HepG2 (cell line): Measurements from ENCODE around the gene AGRN. TPM values are rescaled to one million over a fixed set of nuclear protein-coding genes. Genes with fewer than 3 reads are reported as not detected.

Source experiments
- ATAC-seq: fragments of 200-7000 bp; cut with Tn5 transposase; 3 replicates; pipeline ENCODE4 v1.9.1; 2020; ENCODE audit warnings: mild to moderate bottlenecking, moderate library complexity
- BruUV-seq: library from RNA; stranded (reverse); fragments of 400-500 nt; replicated peaks from 2 replicates; lab custom pipeline; 2021; lab: Mats Ljungman, UMichigan
- CTCF ChIA-PET: fragments of 300-600 bp; formaldehyde crosslinking; extraction: SDS; loops from one replicate; lab custom pipeline; 2021; ENCODE audit warnings: low total read pairs, inconsistent platforms, low intra/inter-chr PET ratio; lab: Yijun Ruan, JAX
- POLR2A ChIA-PET: fragments of 350-600 bp; sonication (Branson Sonifier 250); formaldehyde crosslinking; loops from one replicate; lab custom pipeline; 2020; ENCODE audit warnings: antibody characterized with exemption, inconsistent platforms; lab: Yijun Ruan, JAX
- DNase-seq: peaks from one replicate; pipeline ENCODE4 v3.0.0-alpha.2; 2015; ENCODE audit warnings: low spot score
- FAIRE-seq: peaks from 3 replicates; lab custom pipeline; 2011; peaks lifted over from hg19 to GRCh38; lab: Jason Lieb, UNC
- H2AFZ ChIP-seq: one replicate; pipeline ENCODE4 v1.6.1; 2011; ENCODE audit warnings: low read length, inconsistent platforms
- H3K27ac ChIP-seq: fragments of 300-600 bp; 3 replicates; pipeline ENCODE4 v1.8.0; 2011; ENCODE audit warnings: mixed run types, mild to moderate bottlenecking, mixed read lengths, low read length, inconsistent platforms; ENCODE audit not compliant: insufficient read depth; ENCODE audit errors: extremely low read length
- H3K27me3 ChIP-seq, 2 experiments: fragments of 200-600 bp in 1 of 2; 2 replicates in 1 of 2; 3 replicates in 1 of 2; pipeline versions ENCODE4 v1.6.0 to v1.8.0; 2011; ENCODE audit warnings: low read length in 2 of 2, mild to moderate bottlenecking in 2 of 2, moderate library complexity in 2 of 2, inconsistent platforms in 1 of 2; ENCODE audit not compliant: insufficient read depth in 2 of 2, control insufficient read depth in 1 of 2
- H3K36me3 ChIP-seq, 2 experiments: fragments of 200-600 bp in 1 of 2; replicated peaks in 1 of 2; 2 replicates in 1 of 2; 3 replicates in 1 of 2; pipeline versions ENCODE4 v1.5.1 to v1.8.0; 2011; ENCODE audit warnings: low read length in 2 of 2, inconsistent platforms in 1 of 2; ENCODE audit not compliant: insufficient read depth in 2 of 2, control insufficient read depth in 1 of 2
- H3K4me1 ChIP-seq: 2 replicates; pipeline ENCODE4 v1.5.1; 2012; ENCODE audit warnings: low read length, inconsistent platforms; ENCODE audit not compliant: insufficient read depth
- H3K4me2 ChIP-seq: 2 replicates; pipeline ENCODE4 v1.6.0; 2011; ENCODE audit warnings: low read depth, low read length, inconsistent platforms
- H3K4me3 ChIP-seq, 3 experiments: fragments of 200-600 bp in 1 of 3; sonication (generic), shearing (Covaris generic) in 1 of 3; replicated peaks in 1 of 3; 2 replicates each; pipeline ENCODE4 v1.5.1; 2011 to 2016; ENCODE audit warnings: low read length in 3 of 3, inconsistent platforms in 2 of 3, low read depth in 2 of 3, mild to moderate bottlenecking in 2 of 3, control low read depth in 1 of 3, mixed read lengths in 1 of 3; ENCODE audit not compliant: insufficient read depth in 1 of 3
- H3K79me2 ChIP-seq: one replicate; pipeline ENCODE4 v1.6.1; 2011; ENCODE audit warnings: low read length, inconsistent platforms; ENCODE audit not compliant: insufficient read depth
- H3K9ac ChIP-seq: 2 replicates; pipeline ENCODE4 v1.6.0; 2011; ENCODE audit warnings: mild to moderate bottlenecking, low read depth, low read length, inconsistent platforms; ENCODE audit not compliant: insufficient read depth
- H3K9me3 ChIP-seq: 2 replicates; pipeline ENCODE4 v1.5.1; 2012; ENCODE audit warnings: mild to moderate bottlenecking, low read length
- H4K20me1 ChIP-seq: 2 replicates; pipeline ENCODE4 v1.6.0; 2011; ENCODE audit warnings: inconsistent platforms, mild to moderate bottlenecking, low read length, moderate library complexity; ENCODE audit not compliant: insufficient read depth
- AHDC1 ChIP-seq: sonication (generic); formaldehyde crosslinking; IDR thresholded peaks from 2 replicates; pipeline ENCODE4 v1.5.1; 2020; ENCODE audit warnings: mild to moderate bottlenecking, missing genetic modification reagents, borderline replicate concordance
- DPF2 ChIP-seq: sonication (generic); formaldehyde crosslinking; IDR thresholded peaks from 2 replicates; pipeline ENCODE4 v1.4.0; 2020; ENCODE audit warnings: mild to moderate bottlenecking, low read depth, missing genetic modification reagents, borderline replicate concordance
- HNF4A ChIP-seq: sonication (generic); formaldehyde crosslinking; IDR thresholded peaks from 2 replicates; pipeline ENCODE4 v1.4.0; 2020; ENCODE audit warnings: missing genetic modification reagents
- HOXA5 ChIP-seq: sonication (generic); formaldehyde crosslinking; IDR thresholded peaks from 2 replicates; pipeline ENCODE4 v1.4.0; 2020; ENCODE audit warnings: missing genetic modification reagents
- MIER2 ChIP-seq: IDR thresholded peaks from 2 replicates; pipeline ENCODE4 v1.6.1; 2016; ENCODE audit warnings: missing biosample characterization, missing genetic modification reagents
- SNRNP70 ChIP-seq: fragments of 200-400 bp; formaldehyde crosslinking; IDR thresholded peaks from 2 replicates; pipeline ENCODE4 v1.6.1; 2017; ENCODE audit warnings: mild to moderate bottlenecking, low read depth, low read length, moderate library complexity
- ZFP62 ChIP-seq: sonication (generic); formaldehyde crosslinking; IDR thresholded peaks from 2 replicates; pipeline ENCODE4 v1.4.0; 2020; ENCODE audit warnings: missing genetic modification reagents
- ZMAT3 ChIP-seq: sonication (generic); formaldehyde crosslinking; conservative IDR thresholded peaks from 2 replicates; pipeline ENCODE4 v1.7.0; 2021; ENCODE audit warnings: missing genetic modification reagents
- ZNF331 ChIP-seq: sonication (generic); formaldehyde crosslinking; IDR thresholded peaks from 2 replicates; pipeline ENCODE4 v1.4.0; 2020; ENCODE audit warnings: missing genetic modification reagents
- ZNF546 ChIP-seq: sonication (generic); formaldehyde crosslinking; conservative IDR thresholded peaks from 2 replicates; pipeline ENCODE4 v1.8.1; 2023; ENCODE audit warnings: mild to moderate bottlenecking, missing genetic modification reagents
- ZNF687 ChIP-seq: sonication (generic); formaldehyde crosslinking; IDR thresholded peaks from 2 replicates; pipeline ENCODE4 v1.5.1; 2020; ENCODE audit warnings: mild to moderate bottlenecking, missing genetic modification reagents, moderate library complexity
- ZNF883 ChIP-seq: sonication (generic); formaldehyde crosslinking; IDR thresholded peaks from 2 replicates; pipeline ENCODE4 v1.5.1; 2020; ENCODE audit warnings: mild to moderate bottlenecking, missing genetic modification reagents; ENCODE audit errors: not compliant biosample characterization
- WGBS: methylation state at CpG from one replicate; pipeline ENCODE4 v1.1.6; 2017; ENCODE audit warnings: low lambda C conversion rate; 5-methylcytosine and 5-hydroxymethylcytosine counted together
- in situ Hi-C: cut with HindIII; loops from 2 replicates; pipeline ENCODE4 v1.10.0; 2017; ENCODE audit warnings: low pct_unique_long_range_greater_than_20kb; ENCODE audit not compliant: extremely low pct_ligation_motif_present
- intact Hi-C: fragments of 100-400 bp; cut with micrococcal nuclease; formaldehyde crosslinking; loops from one replicate; pipeline ENCODE4 v1.10.0; 2022; ENCODE audit not compliant: unreplicated experiment
- polyA plus RNA-seq, 8 experiments: library from polyadenylated mRNA; depleted of rRNA in 3 of 8; stranded (reverse) in 7 of 8; unstranded in 1 of 8; fragments of >200 nt; fragmentation: Illumina TruSeq in 4 of 8; extraction: Trizol in 4 of 8; gene quantifications; 2 replicates each; pipeline versions ENCODE4 v1.2.1 to v1.2.3, GENCODE V29; 2011 to 2016; ENCODE audit warnings: low read depth in 4 of 8, missing spikeins in 1 of 8, mixed read lengths in 1 of 8; ENCODE audit not compliant: insufficient read depth in 1 of 8
- total RNA-seq, 5 experiments: library from RNA; depleted of rRNA; stranded (reverse); fragments of >200 nt; fragmentation: Illumina TruSeq; extraction: Trizol; gene quantifications; 2 replicates each; pipeline ENCODE4 v1.2.3, GENCODE V29; 2016; ENCODE audit warnings: low read depth in 1 of 5
- TF ChIP-seq, protein P1 (sequence below): sonication (generic); formaldehyde crosslinking; IDR thresholded peaks from 2 replicates; pipeline ENCODE4 v1.4.0; 2020; ENCODE audit warnings: missing genetic modification reagents

AGRN gene
- total and polyA plus RNA-seq, 2 of the 13 experiments (the other 11 are each of a cell fraction or from before 2014, with no cell fraction given) = 29.8 to 65.2 TPM

DNA sequence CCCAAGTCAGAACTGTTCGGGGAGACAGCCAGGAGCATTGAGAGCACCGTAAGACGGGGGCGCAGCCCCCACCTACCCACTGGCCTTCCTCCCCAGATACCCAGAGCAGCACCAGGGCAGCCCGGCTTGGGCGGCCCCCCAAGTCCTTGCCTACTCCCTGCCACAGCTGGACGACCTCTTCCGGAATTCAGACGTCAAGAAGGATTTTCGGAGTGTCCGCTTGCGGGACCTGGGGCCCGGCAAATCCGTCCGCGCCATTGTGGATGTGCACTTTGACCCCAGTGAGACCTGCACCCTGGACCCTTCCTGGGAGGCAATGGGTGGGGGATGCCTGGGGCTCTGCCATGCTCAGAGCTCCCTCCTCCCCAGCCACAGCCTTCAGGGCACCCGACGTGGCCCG, 27.5 kb downstream of the AGRN start (continued):
- TF ChIP-seq ZNF687 (CRISPR knock-in tag) (peak; percentile 20), SNRNP70 (no peak), DPF2 (CRISPR knock-in tag) (no peak), HNF4A (peak; percentile 25; the same call in 1 of the 2 replicates)

GRCh38 chr1:1047963-1048362, 28.0 kb downstream of the AGRN start:
- BruUV-seq = no TSS peak
- H3K36me3 ChIP-seq = peaks cover 53 to 68% of the 10 kb centered on the region in 2 experiments; a peak in 4 of 5 replicates

More at GRCh38 chr1:1047963-1048362, 28.0 kb downstream of the AGRN start:
- Histone ChIP-seq H3K4me1 (no peaks in the 10 kb centered on the region), H3K27ac (no peak overlapping the region), H3K4me2 (no peak overlapping the region), H3K27me3 (no peaks in the 10 kb centered on the region), H2AFZ (no peak overlapping the region), H3K9me3 (no peaks in the 10 kb centered on the region), H3K9ac (no peak overlapping the region), H3K4me3 (no peak overlapping the region), H3K79me2 (no peaks in the 10 kb centered on the region), H4K20me1 (no peaks in the 10 kb centered on the region)
- in situ Hi-C loops (no loop called here), intact Hi-C loops (no loop called here)
- FAIRE-seq (no peak), ATAC-seq (no peak), DNase-seq (no peak)
- 96% methylated on average over 22 of the region's 25 CpGs for WGBS
- ChIA-PET CTCF (no interaction called here), POLR2A (no interaction called here)
- no peak for TF ChIP-seq ZMAT3
- no peak for TF ChIP-seq ZNF331 (CRISPR knock-in tag)
- no peak for TF ChIP-seq ZFP62 (CRISPR knock-in tag)
- no peak for TF ChIP-seq AHDC1
- no peak for TF ChIP-seq ZNF883 (CRISPR knock-in tag)
- TF ChIP-seq ZNF546 (CRISPR knock-in tag) = no peak
- TF ChIP-seq HOXA5 = no peak
- TF ChIP-seq MIER2 (CRISPR knock-in tag) = no peak
- TF ChIP-seq, protein P1, sequence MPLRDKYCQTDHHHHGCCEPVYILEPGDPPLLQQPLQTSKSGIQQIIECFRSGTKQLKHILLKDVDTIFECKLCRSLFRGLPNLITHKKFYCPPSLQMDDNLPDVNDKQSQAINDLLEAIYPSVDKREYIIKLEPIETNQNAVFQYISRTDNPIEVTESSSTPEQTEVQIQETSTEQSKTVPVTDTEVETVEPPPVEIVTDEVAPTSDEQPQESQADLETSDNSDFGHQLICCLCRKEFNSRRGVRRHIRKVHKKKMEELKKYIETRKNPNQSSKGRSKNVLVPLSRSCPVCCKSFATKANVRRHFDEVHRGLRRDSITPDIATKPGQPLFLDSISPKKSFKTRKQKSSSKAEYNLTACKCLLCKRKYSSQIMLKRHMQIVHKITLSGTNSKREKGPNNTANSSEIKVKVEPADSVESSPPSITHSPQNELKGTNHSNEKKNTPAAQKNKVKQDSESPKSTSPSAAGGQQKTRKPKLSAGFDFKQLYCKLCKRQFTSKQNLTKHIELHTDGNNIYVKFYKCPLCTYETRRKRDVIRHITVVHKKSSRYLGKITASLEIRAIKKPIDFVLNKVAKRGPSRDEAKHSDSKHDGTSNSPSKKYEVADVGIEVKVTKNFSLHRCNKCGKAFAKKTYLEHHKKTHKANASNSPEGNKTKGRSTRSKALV (CRISPR knock-in tag) = no peak
